PC-3 (cell line): ENCODE measurements around the gene SERPINB8. TPM values are rescaled to one million over a fixed set of nuclear protein-coding genes. Genes with fewer than 3 reads are reported as not detected.

Source experiments
- ATAC-seq: fragments of 200-7000 bp; cut with Tn5 transposase; 2 replicates; pipeline ENCODE4 v1.9.1; 2020; ENCODE audit warnings: mild to moderate bottlenecking, moderate library complexity
- BruUV-seq: library from RNA; stranded (reverse); fragments of 400-500 nt; replicated peaks from 2 replicates; lab custom pipeline; 2021; lab: Mats Ljungman, UMichigan
- CTCF ChIA-PET: fragments of 300-600 bp; sonication (Branson Sonifier 250); formaldehyde crosslinking; loops from one replicate; lab custom pipeline; 2022; ENCODE audit warnings: antibody characterized with exemption; lab: Charles Lee
- POLR2A ChIA-PET: fragments of 300-600 bp; sonication (Branson Sonifier 250); formaldehyde crosslinking; loops from one replicate; lab custom pipeline; 2022; ENCODE audit warnings: antibody characterized with exemption; ENCODE audit not compliant: unreplicated experiment; lab: Charles Lee
- DNase-seq: peaks from one replicate; pipeline ENCODE4 v3.0.0-alpha.2; 2015
- H2AFZ ChIP-seq: fragments of 300-600 bp; sonication (generic); 2 replicates; pipeline ENCODE4 v1.6.0; 2016; ENCODE audit warnings: antibody characterized with exemption, low read length
- H3F3A ChIP-seq: fragments of 300-600 bp; sonication (generic); one replicate; pipeline ENCODE4 v1.6.0; 2017; ENCODE audit warnings: antibody characterized with exemption, low read length, control low read depth, mild to moderate bottlenecking; ENCODE audit not compliant: unreplicated experiment
- H3K27ac ChIP-seq: fragments of 300-600 bp; sonication (generic); 2 replicates; pipeline ENCODE4 v1.5.1; 2016; ENCODE audit warnings: mild to moderate bottlenecking, low read length
- H3K27me3 ChIP-seq: fragments of 300-600 bp; sonication (generic); 2 replicates; pipeline ENCODE4 v1.6.1; 2016; ENCODE audit warnings: low read length, mixed read lengths
- H3K36me3 ChIP-seq: fragments of 300-600 bp; sonication (generic); 2 replicates; pipeline ENCODE4 v1.6.1; 2016; ENCODE audit warnings: low read depth, mixed run types, low read length, mixed read lengths
- H3K4me1 ChIP-seq: fragments of 300-600 bp; sonication (generic); 2 replicates; pipeline ENCODE4 v1.5.1; 2016; ENCODE audit warnings: low read length; ENCODE audit not compliant: insufficient read depth
- H3K4me2 ChIP-seq: fragments of 300-600 bp; sonication (generic); 2 replicates; pipeline ENCODE4 v1.6.0; 2016; ENCODE audit warnings: low read length
- H3K4me3 ChIP-seq: fragments of 300-600 bp; sonication (generic); 2 replicates; pipeline ENCODE4 v1.5.1; 2016; ENCODE audit warnings: mild to moderate bottlenecking, low read length, mixed read lengths
- H3K79me2 ChIP-seq: fragments of 300-600 bp; sonication (generic); 2 replicates; pipeline ENCODE4 v1.6.1; 2017; ENCODE audit warnings: low read length, mixed read lengths
- H3K9ac ChIP-seq: fragments of 300-600 bp; sonication (generic); 2 replicates; pipeline ENCODE4 v1.6.0; 2016; ENCODE audit warnings: mild to moderate bottlenecking, low read length
- H3K9me2 ChIP-seq: fragments of 300-600 bp; sonication (generic); replicated peaks from 2 replicates; pipeline ENCODE4 v1.6.1; 2016; ENCODE audit warnings: mixed run types, low read length, mixed read lengths
- H3K9me3 ChIP-seq: fragments of 300-600 bp; sonication (generic); 2 replicates; pipeline ENCODE4 v1.6.1; 2016; ENCODE audit warnings: low read length, mixed read lengths
- H4K20me1 ChIP-seq: fragments of 300-600 bp; sonication (generic); 2 replicates; pipeline ENCODE4 v1.6.1; 2016; ENCODE audit warnings: low read length, mixed read lengths
- EZH2 ChIP-seq: fragments of 300-600 bp; sonication (generic); IDR thresholded peaks from one replicate; pipeline ENCODE4 v1.6.1; 2017; ENCODE audit warnings: antibody characterized with exemption, mild to moderate bottlenecking, low read length; ENCODE audit not compliant: unreplicated experiment
- EZH2phosphoT487 ChIP-seq: fragments of 300-600 bp; sonication (generic); IDR thresholded peaks from 2 replicates; pipeline ENCODE4 v1.6.1; 2018; ENCODE audit warnings: mild to moderate bottlenecking, antibody characterized with exemption, low read length, borderline replicate concordance
- intact Hi-C: fragments of 100-400 bp; cut with micrococcal nuclease; formaldehyde crosslinking; loops from 2 replicates; pipeline ENCODE4 v1.9.0; 2023
- total RNA-seq: library from RNA; depleted of rRNA; stranded (reverse); fragments of >200 nt; gene quantifications from 2 replicates; pipeline ENCODE4 v1.2.3, GENCODE V29; 2014
- TF ChIP-seq, protein P1 (sequence below): fragments of 300-600 bp; sonication (generic); conservative IDR thresholded peaks from 2 replicates; pipeline ENCODE4 v1.5.1; 2017; ENCODE audit warnings: antibody characterized with exemption, low read depth, mild to moderate bottlenecking, low read length

The SERPINB8 gene
- total RNA-seq, 1 experiment from 2014 or later, result 21.1 TPM

DNA sequence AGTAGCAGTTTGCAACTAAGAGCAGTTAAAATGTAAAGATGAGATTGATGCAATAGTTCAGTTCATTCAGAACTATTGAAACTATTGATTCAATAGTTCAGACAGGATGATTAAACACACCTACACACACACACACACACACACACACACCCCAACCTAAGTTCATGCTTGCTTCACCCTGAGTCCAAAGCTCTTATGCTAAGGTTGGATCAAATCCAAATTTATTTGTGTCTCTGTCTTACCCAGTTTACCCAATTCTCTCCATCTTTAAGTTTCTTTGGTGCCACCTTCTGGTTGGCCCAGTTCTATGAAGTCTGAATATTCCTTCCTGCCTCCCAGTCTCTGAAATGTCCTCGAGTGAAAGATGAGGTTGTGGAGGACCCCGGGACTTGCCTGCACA is 5.1 kb downstream of the SERPINB8 start:
- Histone ChIP-seq H3K27me3 (no peaks in the 10 kb centered on the region), H3F3A (peaks cover 4% of the 10 kb centered on the region), H3K9ac (no peak overlapping the region), H3K36me3 (peaks cover 4% of the 10 kb centered on the region; the same call in 1 of the 2 replicates), H3K4me1 (peaks cover 12% of the 10 kb centered on the region), H3K27ac (no peak overlapping the region), H4K20me1 (peaks cover 3% of the 10 kb centered on the region; the same call in 1 of the 2 replicates), H2AFZ (no peak overlapping the region), H3K4me3 (no peak overlapping the region), H3K9me2 (no peaks in the 10 kb centered on the region), H3K79me2 (peaks cover 50% of the 10 kb centered on the region), H3K9me3 (no peaks in the 10 kb centered on the region), H3K4me2 (no peak overlapping the region)
- DNase-seq, result peak; percentile 50
- ChIA-PET CTCF (no interaction called here), POLR2A (interaction anchor here (0.6 kb wide), 1 partner anchor 882 kb away, joined by 3 read pairs; no protein-coding TSS in a partner anchor)
- intact Hi-C loops, result loop anchor here (1.0 kb wide), 1 partner anchor 12 kb away; no protein-coding TSS in a partner anchor
- ATAC-seq, result no peak
- TF ChIP-seq EZH2phosphoT487 (no peak), EZH2 (no peak)
- TF ChIP-seq, protein P1, sequence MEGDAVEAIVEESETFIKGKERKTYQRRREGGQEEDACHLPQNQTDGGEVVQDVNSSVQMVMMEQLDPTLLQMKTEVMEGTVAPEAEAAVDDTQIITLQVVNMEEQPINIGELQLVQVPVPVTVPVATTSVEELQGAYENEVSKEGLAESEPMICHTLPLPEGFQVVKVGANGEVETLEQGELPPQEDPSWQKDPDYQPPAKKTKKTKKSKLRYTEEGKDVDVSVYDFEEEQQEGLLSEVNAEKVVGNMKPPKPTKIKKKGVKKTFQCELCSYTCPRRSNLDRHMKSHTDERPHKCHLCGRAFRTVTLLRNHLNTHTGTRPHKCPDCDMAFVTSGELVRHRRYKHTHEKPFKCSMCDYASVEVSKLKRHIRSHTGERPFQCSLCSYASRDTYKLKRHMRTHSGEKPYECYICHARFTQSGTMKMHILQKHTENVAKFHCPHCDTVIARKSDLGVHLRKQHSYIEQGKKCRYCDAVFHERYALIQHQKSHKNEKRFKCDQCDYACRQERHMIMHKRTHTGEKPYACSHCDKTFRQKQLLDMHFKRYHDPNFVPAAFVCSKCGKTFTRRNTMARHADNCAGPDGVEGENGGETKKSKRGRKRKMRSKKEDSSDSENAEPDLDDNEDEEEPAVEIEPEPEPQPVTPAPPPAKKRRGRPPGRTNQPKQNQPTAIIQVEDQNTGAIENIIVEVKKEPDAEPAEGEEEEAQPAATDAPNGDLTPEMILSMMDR, result peak; percentile 61
- BruUV-seq, result no TSS peak

DNA sequence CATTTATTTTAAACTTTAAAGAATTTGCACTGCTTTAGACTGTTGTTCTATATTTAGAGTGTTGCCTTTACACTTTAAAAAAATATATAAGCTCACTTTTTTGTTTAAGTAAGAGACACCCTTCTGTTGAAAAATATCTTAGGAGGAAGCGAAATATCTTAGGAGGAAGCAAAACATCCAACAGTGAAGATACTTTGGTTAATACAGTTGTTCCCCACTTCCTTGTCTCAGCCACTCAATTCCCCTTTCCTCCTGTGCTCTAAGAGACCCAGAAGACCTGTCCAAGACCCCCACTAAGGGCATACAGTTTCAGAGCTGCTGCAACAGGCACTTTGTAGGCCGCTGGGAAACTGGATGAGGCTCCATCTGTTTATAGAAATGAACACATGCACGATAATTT is 5.7 kb downstream of the SERPINB8 start:
- DNase-seq, result no peak
- H3K27ac ChIP-seq, result no peak overlapping the region
- no peak overlapping the region for H2AFZ ChIP-seq
- TF ChIP-seq EZH2phosphoT487 (no peak), EZH2 (no peak)
- TF ChIP-seq, protein P1, result no peak
- ChIA-PET POLR2A (no interaction called here), CTCF (interaction anchor here (0.7 kb wide), 1 partner anchor 12 kb away, joined by 8 read pairs; no protein-coding TSS in a partner anchor)
- H3K4me1 ChIP-seq, result peaks cover 12% of the 10 kb centered on the region
- peaks cover 50% of the 10 kb centered on the region for H3K79me2 ChIP-seq
- no peak overlapping the region for H3K9ac ChIP-seq
- intact Hi-C loops, result loop anchor here (1.0 kb wide), 1 partner anchor 12 kb away; no protein-coding TSS in a partner anchor
- no peak overlapping the region for H3K4me3 ChIP-seq
- H4K20me1 ChIP-seq, result peaks cover 3% of the 10 kb centered on the region; the same call in 1 of the 2 replicates
- H3K9me2 ChIP-seq, result no peaks in the 10 kb centered on the region
- no TSS peak for BruUV-seq
- H3F3A ChIP-seq, result peaks cover 4% of the 10 kb centered on the region
- peaks cover 10% of the 10 kb centered on the region; the same call in 1 of the 2 replicates for H3K36me3 ChIP-seq
- no peaks in the 10 kb centered on the region for H3K27me3 ChIP-seq
- H3K9me3 ChIP-seq, result no peaks in the 10 kb centered on the region
- no peak overlapping the region for H3K4me2 ChIP-seq
- no peak for ATAC-seq

DNA sequence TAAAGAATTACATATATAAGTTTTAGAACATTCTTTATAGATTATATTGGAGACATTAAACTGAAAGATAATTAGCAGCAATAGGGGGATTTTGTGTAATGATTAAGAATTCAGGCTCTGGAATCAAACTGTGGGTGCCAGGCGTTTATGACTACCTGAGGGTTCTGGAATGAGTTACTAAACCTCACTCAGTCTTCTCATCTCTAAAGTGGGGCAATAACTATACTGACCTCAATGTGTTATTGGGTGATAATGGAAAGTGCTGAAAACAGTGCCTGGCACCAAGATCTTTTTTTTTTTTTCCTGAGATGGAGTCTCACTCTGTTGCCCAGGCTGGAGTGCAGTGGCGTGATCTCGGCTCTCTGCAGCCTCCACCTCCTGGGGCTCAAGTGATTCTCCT is 7.2 kb downstream of the SERPINB8 start:
- H3K4me2 ChIP-seq, result no peak overlapping the region
- peaks cover 36% of the 10 kb centered on the region for H3K79me2 ChIP-seq
- H3K4me3 ChIP-seq, result no peak overlapping the region
- CTCF ChIA-PET, result no interaction called here
- TF ChIP-seq, protein P1, result no peak
- no peak for TF ChIP-seq EZH2
- TF ChIP-seq EZH2phosphoT487, result no peak
- no peaks in the 10 kb centered on the region for H3F3A ChIP-seq
- no peaks in the 10 kb centered on the region for H3K9me2 ChIP-seq
- intact Hi-C loops, result no loop called here
- H4K20me1 ChIP-seq, result peaks cover 3% of the 10 kb centered on the region; the same call in 1 of the 2 replicates
- no peak for ATAC-seq
- H3K4me1 ChIP-seq, result 0 out of 2 replicates have a peak, but pooled peaks cover 3% of the 10 kb centered on the region
- no TSS peak for BruUV-seq
- no peak for DNase-seq
- peaks cover 19% of the 10 kb centered on the region for H3K36me3 ChIP-seq
- H3K9me3 ChIP-seq, result no peaks in the 10 kb centered on the region
- no peak overlapping the region for H3K27ac ChIP-seq
- H3K9ac ChIP-seq, result no peak overlapping the region
- POLR2A ChIA-PET, result no interaction called here
- no peak overlapping the region for H2AFZ ChIP-seq
- H3K27me3 ChIP-seq, result no peaks in the 10 kb centered on the region
